ENCODE results near the gene GRK5.

The GRK5 gene

GRCh38 chr10:119316002-119316358 is 108.6 kb downstream of the GRK5 start:
- DNase-seq (ENCODE audit: low read depth in 2 of 2), result no peak

GRCh38 chr10:119316729-119317097 is 109.3 kb downstream of the GRK5 start:
- DNase-seq (ENCODE audit: low read depth in 2 of 2), result no peak

- DNase-seq (ENCODE audit: low read depth in 2 of 2), result no peak
Observed at GRCh38 chr10:119318411-119319160, 111.2 kb downstream of the GRK5 start.

- DNase-seq (ENCODE audit: low read depth in 2 of 2), result no peak
Observed at GRCh38 chr10:119319161-119319919, 112.0 kb downstream of the GRK5 start.

GRCh38 chr10:119319920-119320258 is 112.5 kb downstream of the GRK5 start:
- DNase-seq (ENCODE audit: low read depth in 2 of 2), result no peak

GRCh38 chr10:119320981-119321380 is 113.6 kb downstream of the GRK5 start:
- no peak for DNase-seq (ENCODE audit: low read depth in 2 of 2)

- DNase-seq (ENCODE audit: low read depth in 2 of 2), result no peak
Observed at GRCh38 chr10:119323085-119324016, 116.0 kb downstream of the GRK5 start.

- no peak for DNase-seq (ENCODE audit: low read depth in 2 of 2)
Observed at GRCh38 chr10:119325131-119325530, 117.8 kb downstream of the GRK5 start.

- DNase-seq (ENCODE audit: low read depth in 2 of 2), result no peak
Observed at GRCh38 chr10:119326167-119326566, 118.8 kb downstream of the GRK5 start.

GRCh38 chr10:119327096-119327745 is 119.8 kb downstream of the GRK5 start:
- no peak for DNase-seq (ENCODE audit: low read depth in 2 of 2)

GRCh38 chr10:119328223-119328622 is 120.9 kb downstream of the GRK5 start:
- DNase-seq (ENCODE audit: low read depth in 2 of 2), result no peak

GRCh38 chr10:119330342-119330741 is 123.0 kb downstream of the GRK5 start:
- DNase-seq (ENCODE audit: low read depth in 2 of 2), result no peak

GRCh38 chr10:119331061-119331460 is 123.7 kb downstream of the GRK5 start:
- DNase-seq (ENCODE audit: low read depth in 2 of 2), result no peak

- DNase-seq (ENCODE audit: low read depth in 2 of 2), result peak; percentile 52 to 57
Observed at GRCh38 chr10:119333146-119333792, 125.9 kb downstream of the GRK5 start.

- no peak for DNase-seq (ENCODE audit: low read depth in 2 of 2)
Observed at GRCh38 chr10:119335671-119336353, 128.4 kb downstream of the GRK5 start.

- no peak for DNase-seq (ENCODE audit: low read depth in 2 of 2)
Observed at GRCh38 chr10:119336599-119336998, 129.2 kb downstream of the GRK5 start.

GRCh38 chr10:119337223-119337622 is 129.9 kb downstream of the GRK5 start:
- DNase-seq (ENCODE audit: low read depth in 2 of 2), result no peak

- no peak for DNase-seq (ENCODE audit: low read depth in 2 of 2)
Observed at GRCh38 chr10:119337796-119338432, 130.5 kb downstream of the GRK5 start.

- DNase-seq (ENCODE audit: low read depth in 2 of 2), result no peak
Observed at GRCh38 chr10:119339109-119339508, 131.7 kb downstream of the GRK5 start.

- no peak for DNase-seq (ENCODE audit: low read depth in 2 of 2)
Observed at GRCh38 chr10:119340893-119341458, 133.6 kb downstream of the GRK5 start.
